Measurements from ENCODE around the gene DHH.

The DHH gene

GRCh38 chr12:49098703-49099102 is 4.1 kb upstream of the DHH start:
- Histone ChIP-seq H3K27me3 (ENCODE audit: insufficient read depth, low read length) (peaks cover 5% of the 10 kb centered on the region), H3K4me3 (ENCODE audit: low read length) (no peak overlapping the region), H3K36me3 (ENCODE audit: insufficient read depth, low read length) (peaks cover 68% of the 10 kb centered on the region), H3K9me3 (ENCODE audit: low read length) (no peaks in the 10 kb centered on the region), H3K4me1 (ENCODE audit: insufficient read depth, low read length) (peaks cover 4% of the 10 kb centered on the region), H2AFZ (ENCODE audit: low read depth, low read length) (no peak overlapping the region)

- peaks cover 61% of the 10 kb centered on the region for H3K36me3 ChIP-seq (ENCODE audit: insufficient read depth, low read length)
- peaks cover 10% of the 10 kb centered on the region for H3K27me3 ChIP-seq (ENCODE audit: insufficient read depth, low read length)
- H3K9me3 ChIP-seq (ENCODE audit: low read length), result no peaks in the 10 kb centered on the region
- no peak overlapping the region for H2AFZ ChIP-seq (ENCODE audit: low read depth, low read length)
- H3K4me3 ChIP-seq (ENCODE audit: low read length), result no peak overlapping the region
- peaks cover 4% of the 10 kb centered on the region for H3K4me1 ChIP-seq (ENCODE audit: insufficient read depth, low read length)
Measured at GRCh38 chr12:49098035-49098451, 3.4 kb upstream of the DHH start.

- Histone ChIP-seq H2AFZ (ENCODE audit: low read depth, low read length) (no peak overlapping the region), H3K36me3 (ENCODE audit: insufficient read depth, low read length) (peaks cover 55% of the 10 kb centered on the region), H3K4me1 (ENCODE audit: insufficient read depth, low read length) (peaks cover 10% of the 10 kb centered on the region), H3K27me3 (ENCODE audit: insufficient read depth, low read length) (peaks cover 14% of the 10 kb centered on the region), H3K4me3 (ENCODE audit: low read length) (no peak overlapping the region), H3K9me3 (ENCODE audit: low read length) (no peaks in the 10 kb centered on the region)
Measured at GRCh38 chr12:49097381-49097780, 2.8 kb upstream of the DHH start.

- no peaks in the 10 kb centered on the region for H3K9me3 ChIP-seq (ENCODE audit: low read length)
- no peak overlapping the region for H2AFZ ChIP-seq (ENCODE audit: low read depth, low read length)
- H3K27me3 ChIP-seq (ENCODE audit: insufficient read depth, low read length), result peaks cover 29% of the 10 kb centered on the region
- H3K4me1 ChIP-seq (ENCODE audit: insufficient read depth, low read length), result peaks cover 26% of the 10 kb centered on the region
- H3K4me3 ChIP-seq (ENCODE audit: low read length), result no peak overlapping the region
- H3K36me3 ChIP-seq (ENCODE audit: insufficient read depth, low read length), result peaks cover 32% of the 10 kb centered on the region
Measured at GRCh38 chr12:49094975-49095365, 369 bp upstream of the DHH start.

- no peaks in the 10 kb centered on the region for H3K9me3 ChIP-seq (ENCODE audit: low read length)
- peaks cover 41% of the 10 kb centered on the region for H3K27me3 ChIP-seq (ENCODE audit: insufficient read depth, low read length)
- H3K36me3 ChIP-seq (ENCODE audit: insufficient read depth, low read length), result peaks cover 22% of the 10 kb centered on the region
- H2AFZ ChIP-seq (ENCODE audit: low read depth, low read length), result no peak overlapping the region
- H3K4me1 ChIP-seq (ENCODE audit: insufficient read depth, low read length), result peaks cover 32% of the 10 kb centered on the region
- H3K4me3 ChIP-seq (ENCODE audit: low read length), result no peak overlapping the region
Measured at GRCh38 chr12:49093792-49094159, 825 bp downstream of the DHH start.

GRCh38 chr12:49092816-49093406 is 1.7 kb downstream of the DHH start:
- peaks cover 36% of the 10 kb centered on the region for H3K4me1 ChIP-seq (ENCODE audit: insufficient read depth, low read length)
- H3K4me3 ChIP-seq (ENCODE audit: low read length), result peak overlapping the region; percentile 44
- H2AFZ ChIP-seq (ENCODE audit: low read depth, low read length), result peak overlapping the region; percentile 69
- H3K9me3 ChIP-seq (ENCODE audit: low read length), result no peaks in the 10 kb centered on the region
- peaks cover 15% of the 10 kb centered on the region for H3K36me3 ChIP-seq (ENCODE audit: insufficient read depth, low read length)
- peaks cover 45% of the 10 kb centered on the region for H3K27me3 ChIP-seq (ENCODE audit: insufficient read depth, low read length)

- peaks cover 9% of the 10 kb centered on the region for H3K36me3 ChIP-seq (ENCODE audit: insufficient read depth, low read length)
- H3K4me1 ChIP-seq (ENCODE audit: insufficient read depth, low read length), result peaks cover 36% of the 10 kb centered on the region
- peaks cover 47% of the 10 kb centered on the region for H3K27me3 ChIP-seq (ENCODE audit: insufficient read depth, low read length)
- H2AFZ ChIP-seq (ENCODE audit: low read depth, low read length), result peak overlapping the region; percentile 69
- H3K4me3 ChIP-seq (ENCODE audit: low read length), result peak overlapping the region; percentile 44
- no peaks in the 10 kb centered on the region for H3K9me3 ChIP-seq (ENCODE audit: low read length)
Measured at GRCh38 chr12:49092086-49092815, 2.4 kb downstream of the DHH start.

GRCh38 chr12:49091836-49092085 is 2.8 kb downstream of the DHH start:
- Histone ChIP-seq H2AFZ (ENCODE audit: low read depth, low read length) (peak overlapping the region; percentile 69), H3K4me1 (ENCODE audit: insufficient read depth, low read length) (peaks cover 36% of the 10 kb centered on the region), H3K36me3 (ENCODE audit: insufficient read depth, low read length) (peaks cover 4% of the 10 kb centered on the region), H3K4me3 (ENCODE audit: low read length) (peak overlapping the region; percentile 44), H3K9me3 (ENCODE audit: low read length) (no peaks in the 10 kb centered on the region), H3K27me3 (ENCODE audit: insufficient read depth, low read length) (peaks cover 51% of the 10 kb centered on the region)

GRCh38 chr12:49091056-49091835 is 3.4 kb downstream of the DHH start:
- peaks cover 36% of the 10 kb centered on the region for H3K4me1 ChIP-seq (ENCODE audit: insufficient read depth, low read length)
- H3K4me3 ChIP-seq (ENCODE audit: low read length), result peak overlapping the region; percentile 44
- H3K27me3 ChIP-seq (ENCODE audit: insufficient read depth, low read length), result peaks cover 51% of the 10 kb centered on the region
- peak overlapping the region; percentile 69 for H2AFZ ChIP-seq (ENCODE audit: low read depth, low read length)
- no peaks in the 10 kb centered on the region for H3K9me3 ChIP-seq (ENCODE audit: low read length)
- H3K36me3 ChIP-seq (ENCODE audit: insufficient read depth, low read length), result no peaks in the 10 kb centered on the region

GRCh38 chr12:49089821-49090773 is 4.5 kb downstream of the DHH start:
- H2AFZ ChIP-seq (ENCODE audit: low read depth, low read length), result peak overlapping the region; percentile 24
- H3K4me3 ChIP-seq (ENCODE audit: low read length), result peak overlapping the region; percentile 10
- H3K27me3 ChIP-seq (ENCODE audit: insufficient read depth, low read length), result peaks cover 51% of the 10 kb centered on the region

GRCh38 chr12:49088932-49089330 is 5.7 kb downstream of the DHH start:
- H3K4me1 ChIP-seq (ENCODE audit: insufficient read depth, low read length), result peaks cover 33% of the 10 kb centered on the region
- H3K4me3 ChIP-seq (ENCODE audit: low read length), result no peak overlapping the region
- no peaks in the 10 kb centered on the region for H3K9me3 ChIP-seq (ENCODE audit: low read length)
- H3K27me3 ChIP-seq (ENCODE audit: insufficient read depth, low read length), result peaks cover 49% of the 10 kb centered on the region
- H3K36me3 ChIP-seq (ENCODE audit: insufficient read depth, low read length), result no peaks in the 10 kb centered on the region
- no peak overlapping the region for H2AFZ ChIP-seq (ENCODE audit: low read depth, low read length)

More at GRCh38 chr12:49089821-49090773, 4.5 kb downstream of the DHH start:
- no peaks in the 10 kb centered on the region for H3K36me3 ChIP-seq (ENCODE audit: insufficient read depth, low read length)
- peaks cover 36% of the 10 kb centered on the region for H3K4me1 ChIP-seq (ENCODE audit: insufficient read depth, low read length)
- no peaks in the 10 kb centered on the region for H3K9me3 ChIP-seq (ENCODE audit: low read length)

GRCh38 chr12:49088150-49088931 is 6.3 kb downstream of the DHH start:
- Histone ChIP-seq H3K36me3 (ENCODE audit: insufficient read depth, low read length) (no peaks in the 10 kb centered on the region), H2AFZ (ENCODE audit: low read depth, low read length) (no peak overlapping the region), H3K4me1 (ENCODE audit: insufficient read depth, low read length) (peaks cover 33% of the 10 kb centered on the region), H3K27me3 (ENCODE audit: insufficient read depth, low read length) (peaks cover 43% of the 10 kb centered on the region), H3K4me3 (ENCODE audit: low read length) (no peak overlapping the region), H3K9me3 (ENCODE audit: low read length) (no peaks in the 10 kb centered on the region)
